Inflammatory macrophage treated with lipopolysaccharide for 4 hours (primary cell): ENCODE data around the gene KCNN4.
A peak's percentile ranks its signal among the peaks of the same experiment; 100 is the strongest.
"Not testable (repeated sequence)": the region's sequence is repeated elsewhere in the genome, so short reads cannot be mapped to it uniquely, and the experiment has no call there.

Experiments
- DNase-seq: peaks from one replicate; pipeline ENCODE4 v3.0.0-alpha.2; 2020

KCNN4 gene

GRCh38 chr19:43780706-43781525, at the start of gene KCNN4:
TSS of gene KCNN4 (minus strand) at chr19:43780973. CDS start at chr19:43780861, 112 bp downstream.
- DNase-seq: peak; percentile 92

- DNase-seq: peak; percentile 83
These were observed 46.3 kb upstream of the KCNN4 start, which contains the start of gene ZNF283 for GRCh38 chr19:43826787-43827754. TSS of gene ZNF283 (plus strand) at chr19:43827321. CDS start at chr19:43833505, 6,184 bp downstream.

GRCh38 chr19:43824572-43824971, 43.8 kb upstream of the KCNN4 start:
- not testable (repeated sequence) for DNase-seq

- DNase-seq: not testable (repeated sequence)
These were observed 43.1 kb upstream of the KCNN4 start for GRCh38 chr19:43823856-43824255.

GRCh38 chr19:43820884-43821215, 40.1 kb upstream of the KCNN4 start:
- DNase-seq: no peak

GRCh38 chr19:43820098-43820883, 39.5 kb upstream of the KCNN4 start:
- peak; percentile 54 for DNase-seq

GRCh38 chr19:43818500-43818899, 37.7 kb upstream of the KCNN4 start:
- no peak for DNase-seq

GRCh38 chr19:43817454-43817853, 36.7 kb upstream of the KCNN4 start:
- DNase-seq: not testable (repeated sequence)

- no peak for DNase-seq
These were observed 34.0 kb upstream of the KCNN4 start for GRCh38 chr19:43814663-43815352.

GRCh38 chr19:43812688-43813087, 31.9 kb upstream of the KCNN4 start:
- no peak for DNase-seq

- no peak for DNase-seq
These were observed 31.5 kb upstream of the KCNN4 start for GRCh38 chr19:43812259-43812658.

- DNase-seq: peak; percentile 28
These were observed 31.1 kb upstream of the KCNN4 start for GRCh38 chr19:43811837-43812236.

- peak; percentile 80 for DNase-seq
These were observed 29.3 kb upstream of the KCNN4 start for GRCh38 chr19:43809762-43810696.

GRCh38 chr19:43807651-43808050, 26.9 kb upstream of the KCNN4 start:
- DNase-seq: no peak

- no peak for DNase-seq
These were observed 26.1 kb upstream of the KCNN4 start for GRCh38 chr19:43806848-43807247.

- not testable (repeated sequence) for DNase-seq
These were observed 25.6 kb upstream of the KCNN4 start for GRCh38 chr19:43806401-43806800.

- no peak for DNase-seq
These were observed 23.7 kb upstream of the KCNN4 start for GRCh38 chr19:43804432-43804831.

- no peak for DNase-seq
These were observed 21.6 kb upstream of the KCNN4 start, which contains the start of gene LYPD5 for GRCh38 chr19:43802216-43802951. TSS of gene LYPD5 (minus strand) at chr19:43802447. CDS start at chr19:43802380, 67 bp downstream.

- DNase-seq: no peak
These were observed 18.8 kb upstream of the KCNN4 start for GRCh38 chr19:43799502-43800142.
